Measurements from ENCODE around the gene DND1. TPM values are rescaled to one million over a fixed set of nuclear protein-coding genes. Genes with fewer than 3 reads are reported as not detected.

The DND1 gene
- total RNA-seq, 1 experiment from 2014 or later = 1.8 TPM

- Histone ChIP-seq H3K4me1 (ENCODE audit: control insufficient read depth, insufficient read depth, low read length) (peaks cover 8% of the 10 kb centered on the region), H3K27me3 (ENCODE audit: control insufficient read depth, insufficient read depth, low read length) (no peaks in the 10 kb centered on the region), H3K36me3 (ENCODE audit: control insufficient read depth, insufficient read depth, low read length) (no peaks in the 10 kb centered on the region), H3K27ac (ENCODE audit: low read length) (no peak overlapping the region), H3K4me3 (ENCODE audit: low read depth in 2 of 2, low read length in 2 of 2) (peak overlapping the region; percentile 41 to 54), H3K9me3 (ENCODE audit: control insufficient read depth, insufficient read depth, low read depth, low read length) (peaks cover 13% of the 10 kb centered on the region; the same call in 1 of the 2 replicates)
- no TSS peak for BruUV-seq (replicated peaks)
- POLR2A ChIA-PET = no interaction called here
- intact Hi-C loops (cut with micrococcal nuclease; ENCODE audit: unreplicated experiment) = no loop called here
- CTCF ChIA-PET = no interaction called here
- TF ChIP-seq, protein P1, sequence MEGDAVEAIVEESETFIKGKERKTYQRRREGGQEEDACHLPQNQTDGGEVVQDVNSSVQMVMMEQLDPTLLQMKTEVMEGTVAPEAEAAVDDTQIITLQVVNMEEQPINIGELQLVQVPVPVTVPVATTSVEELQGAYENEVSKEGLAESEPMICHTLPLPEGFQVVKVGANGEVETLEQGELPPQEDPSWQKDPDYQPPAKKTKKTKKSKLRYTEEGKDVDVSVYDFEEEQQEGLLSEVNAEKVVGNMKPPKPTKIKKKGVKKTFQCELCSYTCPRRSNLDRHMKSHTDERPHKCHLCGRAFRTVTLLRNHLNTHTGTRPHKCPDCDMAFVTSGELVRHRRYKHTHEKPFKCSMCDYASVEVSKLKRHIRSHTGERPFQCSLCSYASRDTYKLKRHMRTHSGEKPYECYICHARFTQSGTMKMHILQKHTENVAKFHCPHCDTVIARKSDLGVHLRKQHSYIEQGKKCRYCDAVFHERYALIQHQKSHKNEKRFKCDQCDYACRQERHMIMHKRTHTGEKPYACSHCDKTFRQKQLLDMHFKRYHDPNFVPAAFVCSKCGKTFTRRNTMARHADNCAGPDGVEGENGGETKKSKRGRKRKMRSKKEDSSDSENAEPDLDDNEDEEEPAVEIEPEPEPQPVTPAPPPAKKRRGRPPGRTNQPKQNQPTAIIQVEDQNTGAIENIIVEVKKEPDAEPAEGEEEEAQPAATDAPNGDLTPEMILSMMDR (IDR thresholded peaks at IDR 0.05) = no peak
- TF ChIP-seq TCF7L2 (IDR thresholded peaks at IDR 0.05; ENCODE audit: low read depth, low read length) = no peak
- TF ChIP-seq REST (IDR thresholded peaks at IDR 0.05; ENCODE audit: insufficient read depth in 1 of 2, low read depth in 2 of 2, low read length in 1 of 2) = no peak
- no peak for TF ChIP-seq POLR2AphosphoS5 (IDR thresholded peaks at IDR 0.05; ENCODE audit: low read depth, low read length)
- no peak for TF ChIP-seq SIN3A (IDR thresholded peaks at IDR 0.05; ENCODE audit: borderline replicate concordance, insufficient read depth, low read depth, low read length)
- ATAC-seq (peak; percentile 33), DNase-seq (ENCODE audit: low read depth, low spot score) (no peak)
- in situ Hi-C loops (cut with HindIII; ENCODE audit: low pct_unique_long_range_greater_than_20kb, low sequenced_read_pairs) = no loop called here
These were observed 41.5 kb downstream of the DND1 start for GRCh38 chr5:140631831-140632365.

DNA sequence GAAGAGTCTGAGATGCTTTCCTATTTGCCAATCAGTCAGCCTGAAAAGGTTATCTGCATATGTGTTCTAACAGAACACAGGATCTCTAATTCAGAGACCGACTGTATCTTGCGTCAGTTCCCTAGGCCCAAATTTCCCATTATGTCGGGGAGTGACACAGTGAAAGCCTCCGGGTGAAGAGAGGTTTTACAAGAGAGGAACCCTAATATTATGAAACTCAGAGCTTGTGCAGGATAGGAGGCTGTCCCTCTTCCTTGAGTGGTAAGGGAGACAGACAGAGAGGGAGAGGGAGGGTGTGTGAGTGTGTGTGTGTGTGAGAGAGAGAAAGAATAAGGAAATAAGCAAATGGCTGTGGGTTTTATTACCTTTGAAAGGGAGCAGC, 42.3 kb downstream of the DND1 start:
- no peak for DNase-seq (ENCODE audit: low read depth, low spot score)
- ATAC-seq = no peak
- BruUV-seq (replicated peaks) = no TSS peak
- in situ Hi-C loops (cut with HindIII; ENCODE audit: low pct_unique_long_range_greater_than_20kb, low sequenced_read_pairs) = no loop called here
- H3K4me1 ChIP-seq (ENCODE audit: control insufficient read depth, insufficient read depth, low read length) = peaks cover 8% of the 10 kb centered on the region
- POLR2A ChIA-PET = no interaction called here
- H3K27ac ChIP-seq (ENCODE audit: low read length) = no peak overlapping the region
- peaks cover 15% of the 10 kb centered on the region; the same call in 1 of the 2 replicates for H3K9me3 ChIP-seq (ENCODE audit: control insufficient read depth, insufficient read depth, low read depth, low read length)
- intact Hi-C loops (cut with micrococcal nuclease; ENCODE audit: unreplicated experiment) = no loop called here
- TF ChIP-seq TCF7L2 (IDR thresholded peaks at IDR 0.05; ENCODE audit: low read depth, low read length) (no peak), REST (IDR thresholded peaks at IDR 0.05; ENCODE audit: insufficient read depth in 1 of 2, low read depth in 2 of 2, low read length in 1 of 2) (no peak), POLR2AphosphoS5 (IDR thresholded peaks at IDR 0.05; ENCODE audit: low read depth, low read length) (no peak), SIN3A (IDR thresholded peaks at IDR 0.05; ENCODE audit: borderline replicate concordance, insufficient read depth, low read depth, low read length) (no peak)
- TF ChIP-seq, protein P1 (IDR thresholded peaks at IDR 0.05) = no peak
- no peak overlapping the region for H3K4me3 ChIP-seq (ENCODE audit: low read depth in 2 of 2, low read length in 2 of 2)
- H3K27me3 ChIP-seq (ENCODE audit: control insufficient read depth, insufficient read depth, low read length) = no peaks in the 10 kb centered on the region
- H3K36me3 ChIP-seq (ENCODE audit: control insufficient read depth, insufficient read depth, low read length) = no peaks in the 10 kb centered on the region
- CTCF ChIA-PET = no interaction called here
